CD4-positive, alpha-beta T cell (primary cell): Measurements from ENCODE around the gene ZC3H10. TPM values are rescaled to one million over a fixed set of nuclear protein-coding genes. Genes with fewer than 3 reads are reported as not detected.

ENCODE experiments used
- ATAC-seq: fragments of 200-7000 bp; cut with Tn5 transposase; one replicate; pipeline ENCODE4 v1.10.0; 2022; ENCODE audit warnings: mild to moderate bottlenecking; ENCODE audit not compliant: poor library complexity
- CTCF ChIA-PET: fragments of 350-600 bp; sonication (Branson Sonifier 250); formaldehyde crosslinking; loops from one replicate; lab custom pipeline; 2021; ENCODE audit warnings: antibody characterized with exemption, inconsistent platforms; lab: Charles Lee
- POLR2A ChIA-PET: fragments of 350-600 bp; sonication (Branson Sonifier 250); formaldehyde crosslinking; loops from one replicate; lab custom pipeline; 2021; ENCODE audit warnings: antibody characterized with exemption, inconsistent platforms; lab: Charles Lee
- DNase-seq, 14 experiments: peaks; one replicate each; pipeline ENCODE4 v3.0.0-alpha.2; 2013 to 2020; ENCODE audit warnings: mixed read lengths in 2 of 14
- H3K27ac ChIP-seq, 2 donors: one replicate each; pipeline versions ENCODE4 v1.5.1 to v1.7.0; 2013; ENCODE audit warnings: low read length in 2 of 2, low read depth in 1 of 2, mild to moderate bottlenecking in 1 of 2
- H3K27me3 ChIP-seq, 2 experiments: 1 replicate in 1 of 2; 2 replicates in 1 of 2; pipeline versions ENCODE4 v1.6.1 to v1.7.0; 2013; ENCODE audit warnings: low read length in 2 of 2, control low read depth in 1 of 2, mild to moderate bottlenecking in 1 of 2, moderate library complexity in 1 of 2; ENCODE audit not compliant: insufficient read depth in 2 of 2, control insufficient read depth in 1 of 2
- H3K36me3 ChIP-seq: one replicate; pipeline ENCODE4 v1.6.1; 2013; ENCODE audit warnings: low read length, control low read depth; ENCODE audit not compliant: insufficient read depth
- H3K4me1 ChIP-seq: one replicate; pipeline ENCODE4 v1.6.1; 2013; ENCODE audit warnings: low read length, control low read depth; ENCODE audit not compliant: insufficient read depth
- H3K4me3 ChIP-seq: one replicate; pipeline ENCODE4 v1.5.1; 2013; ENCODE audit warnings: mild to moderate bottlenecking, low read length, moderate library complexity
- H3K9me3 ChIP-seq, 2 experiments: 1 replicate in 1 of 2; 2 replicates in 1 of 2; pipeline versions ENCODE4 v1.6.1 to v1.7.0; 2013; ENCODE audit warnings: low read length in 2 of 2, mild to moderate bottlenecking in 2 of 2, control low read depth in 1 of 2, moderate library complexity in 1 of 2; ENCODE audit not compliant: control insufficient read depth in 1 of 2, insufficient read depth in 1 of 2
- H3K27ac Mint-ChIP-seq: one replicate; pipeline ENCODE4 v1.8.0; 2020; ENCODE audit warnings: mixed read lengths
- H3K27me3 Mint-ChIP-seq: one replicate; pipeline ENCODE4 v1.8.0; 2021; ENCODE audit warnings: mixed read lengths
- H3K36me3 Mint-ChIP-seq: one replicate; pipeline ENCODE4 v1.8.0; 2021; ENCODE audit warnings: low read depth, mixed read lengths
- H3K4me1 Mint-ChIP-seq: one replicate; pipeline ENCODE4 v1.8.0; 2021; ENCODE audit warnings: low read depth, mixed read lengths
- H3K4me3 Mint-ChIP-seq: one replicate; pipeline ENCODE4 v1.8.0; 2020; ENCODE audit warnings: mild to moderate bottlenecking, mixed read lengths
- H3K9me3 Mint-ChIP-seq: one replicate; pipeline ENCODE4 v1.8.0; 2020; ENCODE audit warnings: mixed read lengths
- CTCF ChIP-seq: fragments of 200-600 bp; IDR thresholded peaks from one replicate; pipeline ENCODE4 v1.8.0; 2022; ENCODE audit warnings: antibody characterized with exemption, mild to moderate bottlenecking
- intact Hi-C, 2 experiments: fragments of 100-400 bp; cut with DNase I in 1 of 2; cut with micrococcal nuclease in 1 of 2; formaldehyde crosslinking; loops; one replicate each; pipeline versions ENCODE4 v1.15.1 to v1.9.0; 2023 to 2025; cut with DNase I, micrococcal nuclease
- total RNA-seq, 174 experiments: library from RNA in 2 of 174; stranded (reverse) in 2 of 174; gene quantifications; one replicate each; pipeline ENCODE4 v1.2.3 and lab custom pipeline; 2021 to 2026

The ZC3H10 gene
- total RNA-seq, 2 experiments from 2014 or later = 6.3 to 8.9 TPM

GRCh38 chr12:56121204-56121870 is 3.3 kb downstream of the ZC3H10 start:
- Mint-ChIP-seq H3K9me3 (no peaks in the 10 kb centered on the region), H3K27ac (no peak overlapping the region), H3K4me1 (peaks cover 52% of the 10 kb centered on the region), H3K36me3 (peaks cover 29% of the 10 kb centered on the region), H3K27me3 (no peaks in the 10 kb centered on the region), H3K4me3 (no peak overlapping the region)
- DNase-seq (no peak), ATAC-seq (no peak)
- Histone ChIP-seq H3K4me1 (peaks cover 42% of the 10 kb centered on the region), H3K9me3 (no peaks in the 10 kb centered on the region), H3K36me3 (peaks cover 25% of the 10 kb centered on the region), H3K27me3 (no peaks in the 10 kb centered on the region), H3K4me3 (no peak overlapping the region), H3K27ac (no peak overlapping the region)
- intact Hi-C loops = no loop called here
- TF ChIP-seq CTCF = no peak
- ChIA-PET CTCF (interaction anchor here (0.6 to 5.0 kb wide), 2 partner anchors 45 to 68 kb away, joined by 3 to 76 read pairs; partner anchors contain the start of gene SMARCC2), POLR2A (no interaction called here)

GRCh38 chr12:56122637-56123036 is 4.6 kb downstream of the ZC3H10 start:
- ChIA-PET CTCF (interaction anchor here (0.6 to 9.6 kb wide), 2 partner anchors 66 to 356 kb away, joined by 3 to 138 read pairs; partner anchors contain the start of gene SMARCC2), POLR2A (interaction anchor here (1.4 kb wide), 1 partner anchor 149 kb away, joined by 4 read pairs; the partner anchor contains the start of gene RAB5B)
- Mint-ChIP-seq H3K4me3 (no peak overlapping the region), H3K36me3 (peaks cover 16% of the 10 kb centered on the region), H3K9me3 (no peaks in the 10 kb centered on the region), H3K4me1 (peaks cover 58% of the 10 kb centered on the region), H3K27me3 (no peaks in the 10 kb centered on the region), H3K27ac (no peak overlapping the region)
- H3K27me3 ChIP-seq = no peaks in the 10 kb centered on the region
- peaks cover 49% of the 10 kb centered on the region for H3K4me1 ChIP-seq
- TF ChIP-seq CTCF = no peak
- no peak for ATAC-seq
- peaks cover 25% of the 10 kb centered on the region for H3K36me3 ChIP-seq
- no peaks in the 10 kb centered on the region for H3K9me3 ChIP-seq
- no peak overlapping the region for H3K4me3 ChIP-seq
- no peak overlapping the region for H3K27ac ChIP-seq
- intact Hi-C loops = no loop called here
- no peak for DNase-seq

GRCh38 chr12:56124133-56124532 is 6.1 kb downstream of the ZC3H10 start:
- H3K9me3 ChIP-seq = no peaks in the 10 kb centered on the region
- peak overlapping the region in 1 of 2 donors; percentile 3 for H3K27ac ChIP-seq
- H3K4me1 Mint-ChIP-seq = peaks cover 49% of the 10 kb centered on the region
- ChIA-PET CTCF (interaction anchor here (1.2 to 9.6 kb wide), 4 partner anchors 20 to 134 kb away, joined by 3 to 138 read pairs (median 5); partner anchors contain the start of genes ANKRD52, PA2G4 and SMARCC2), POLR2A (interaction anchor here (0.7 to 6.5 kb wide), 5 partner anchors 20 to 65 kb away, joined by 3 to 89 read pairs (median 3); partner anchors contain the start of genes MYL6, PA2G4 and SMARCC2)
- DNase-seq (no peak), ATAC-seq (no peak)
- no peak overlapping the region for H3K4me3 ChIP-seq
- H3K4me1 ChIP-seq = peaks cover 41% of the 10 kb centered on the region
- peaks cover 22% of the 10 kb centered on the region for H3K36me3 ChIP-seq
- no peak for TF ChIP-seq CTCF
- H3K27me3 ChIP-seq = no peaks in the 10 kb centered on the region
- intact Hi-C loops = no loop called here
- H3K36me3 Mint-ChIP-seq = peaks cover 24% of the 10 kb centered on the region
- no peaks in the 10 kb centered on the region for H3K9me3 Mint-ChIP-seq
- H3K27me3 Mint-ChIP-seq = no peaks in the 10 kb centered on the region
- H3K4me3 Mint-ChIP-seq = no peak overlapping the region
- peak overlapping the region; percentile 28 for H3K27ac Mint-ChIP-seq
